ENCODE measurements around the gene PDE4B.

Gene PDE4B

GRCh38 chr1:66043186-66043585, 250.5 kb downstream of the PDE4B start:
- Histone ChIP-seq H2AFZ (ENCODE audit: low read depth) (no peak overlapping the region), H3K4me2 (no peak overlapping the region), H3K9ac (no peak overlapping the region), H3K36me3 (ENCODE audit: insufficient read depth) (no peaks in the 10 kb centered on the region), H3K79me2 (ENCODE audit: insufficient read depth, low read depth) (no peaks in the 10 kb centered on the region), H3K27ac (no peak overlapping the region), H4K20me1 (ENCODE audit: insufficient read depth) (no peaks in the 10 kb centered on the region), H3K27me3 (ENCODE audit: insufficient read depth, low read depth) (no peaks in the 10 kb centered on the region), H3K4me1 (ENCODE audit: low read depth, poor library complexity, severe bottlenecking) (no peaks in the 10 kb centered on the region), H3K4me3 (IDR thresholded peaks at IDR 0.05; ENCODE audit: insufficient read depth, low read depth, low read length) (no peak overlapping the region)
- TF ChIP-seq, protein P1, sequence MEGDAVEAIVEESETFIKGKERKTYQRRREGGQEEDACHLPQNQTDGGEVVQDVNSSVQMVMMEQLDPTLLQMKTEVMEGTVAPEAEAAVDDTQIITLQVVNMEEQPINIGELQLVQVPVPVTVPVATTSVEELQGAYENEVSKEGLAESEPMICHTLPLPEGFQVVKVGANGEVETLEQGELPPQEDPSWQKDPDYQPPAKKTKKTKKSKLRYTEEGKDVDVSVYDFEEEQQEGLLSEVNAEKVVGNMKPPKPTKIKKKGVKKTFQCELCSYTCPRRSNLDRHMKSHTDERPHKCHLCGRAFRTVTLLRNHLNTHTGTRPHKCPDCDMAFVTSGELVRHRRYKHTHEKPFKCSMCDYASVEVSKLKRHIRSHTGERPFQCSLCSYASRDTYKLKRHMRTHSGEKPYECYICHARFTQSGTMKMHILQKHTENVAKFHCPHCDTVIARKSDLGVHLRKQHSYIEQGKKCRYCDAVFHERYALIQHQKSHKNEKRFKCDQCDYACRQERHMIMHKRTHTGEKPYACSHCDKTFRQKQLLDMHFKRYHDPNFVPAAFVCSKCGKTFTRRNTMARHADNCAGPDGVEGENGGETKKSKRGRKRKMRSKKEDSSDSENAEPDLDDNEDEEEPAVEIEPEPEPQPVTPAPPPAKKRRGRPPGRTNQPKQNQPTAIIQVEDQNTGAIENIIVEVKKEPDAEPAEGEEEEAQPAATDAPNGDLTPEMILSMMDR (conservative IDR thresholded peaks at IDR 0.05; ENCODE audit: low read depth, low read length), result no peak

DNA sequence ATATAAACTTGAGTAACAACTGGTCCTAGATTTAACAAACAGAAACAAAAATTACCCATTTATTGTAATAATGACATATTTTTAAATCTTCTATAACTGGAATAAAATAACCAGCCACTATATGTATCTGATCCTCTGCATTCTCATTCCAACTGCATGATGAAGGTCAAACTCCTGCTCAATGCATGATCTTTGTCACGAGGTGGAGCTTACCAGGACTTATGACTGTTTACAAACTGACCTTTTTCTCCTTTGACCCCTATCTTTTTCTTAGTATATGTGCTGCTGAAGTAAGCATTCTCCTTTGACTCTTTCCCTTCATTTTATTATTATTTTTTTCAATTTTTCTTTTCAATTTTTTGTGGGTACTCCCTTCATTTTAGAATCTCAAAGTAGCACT, 252.2 kb downstream of the PDE4B start:
- Histone ChIP-seq H4K20me1 (ENCODE audit: insufficient read depth) (no peaks in the 10 kb centered on the region), H3K79me2 (ENCODE audit: insufficient read depth, low read depth) (no peaks in the 10 kb centered on the region), H3K27ac (no peak overlapping the region), H3K9ac (no peak overlapping the region), H3K4me3 (IDR thresholded peaks at IDR 0.05; ENCODE audit: insufficient read depth, low read depth, low read length) (no peak overlapping the region), H3K4me1 (ENCODE audit: low read depth, poor library complexity, severe bottlenecking) (no peaks in the 10 kb centered on the region), H3K4me2 (no peak overlapping the region), H2AFZ (ENCODE audit: low read depth) (no peak overlapping the region), H3K36me3 (ENCODE audit: insufficient read depth) (no peaks in the 10 kb centered on the region), H3K27me3 (ENCODE audit: insufficient read depth, low read depth) (no peaks in the 10 kb centered on the region)
- TF ChIP-seq, protein P1 (conservative IDR thresholded peaks at IDR 0.05; ENCODE audit: low read depth, low read length), result no peak

- Histone ChIP-seq H3K4me1 (ENCODE audit: low read depth, poor library complexity, severe bottlenecking) (no peaks in the 10 kb centered on the region), H3K27ac (no peak overlapping the region), H3K4me3 (IDR thresholded peaks at IDR 0.05; ENCODE audit: insufficient read depth, low read depth, low read length) (no peak overlapping the region), H3K4me2 (no peak overlapping the region), H4K20me1 (ENCODE audit: insufficient read depth) (no peaks in the 10 kb centered on the region), H3K36me3 (ENCODE audit: insufficient read depth) (no peaks in the 10 kb centered on the region), H3K9ac (no peak overlapping the region), H3K79me2 (ENCODE audit: insufficient read depth, low read depth) (no peaks in the 10 kb centered on the region), H3K27me3 (ENCODE audit: insufficient read depth, low read depth) (no peaks in the 10 kb centered on the region), H2AFZ (ENCODE audit: low read depth) (no peak overlapping the region)
- TF ChIP-seq, protein P1 (conservative IDR thresholded peaks at IDR 0.05; ENCODE audit: low read depth, low read length), result no peak
Observed at GRCh38 chr1:66046415-66046814, 253.7 kb downstream of the PDE4B start.

DNA sequence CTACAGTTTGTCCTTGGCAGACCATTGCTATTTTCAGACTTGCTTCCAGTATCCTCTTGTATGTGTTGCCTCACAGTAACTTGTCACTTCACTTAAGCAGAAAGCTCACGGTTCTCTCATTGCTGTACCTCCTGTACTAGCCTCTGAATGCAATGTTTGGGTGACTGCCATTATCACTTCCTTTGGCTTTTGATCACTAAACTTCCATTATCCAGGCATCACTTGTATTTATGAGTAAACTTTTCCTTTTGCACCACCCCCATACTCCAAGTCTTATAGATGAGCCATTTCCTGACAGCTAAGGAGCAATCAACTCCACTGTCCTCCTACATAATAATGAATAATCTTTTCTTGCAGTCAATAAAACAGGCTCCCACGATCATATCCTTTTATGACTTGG, 255.3 kb downstream of the PDE4B start:
- no peak overlapping the region for H3K4me2 ChIP-seq
- H3K4me1 ChIP-seq (ENCODE audit: low read depth, poor library complexity, severe bottlenecking), result no peaks in the 10 kb centered on the region
- H2AFZ ChIP-seq (ENCODE audit: low read depth), result no peak overlapping the region
- H3K36me3 ChIP-seq (ENCODE audit: insufficient read depth), result no peaks in the 10 kb centered on the region
- H3K4me3 ChIP-seq (IDR thresholded peaks at IDR 0.05; ENCODE audit: insufficient read depth, low read depth, low read length), result no peak overlapping the region
- no peaks in the 10 kb centered on the region for H3K79me2 ChIP-seq (ENCODE audit: insufficient read depth, low read depth)
- H3K27ac ChIP-seq, result no peak overlapping the region
- no peak overlapping the region for H3K9ac ChIP-seq
- no peaks in the 10 kb centered on the region for H3K27me3 ChIP-seq (ENCODE audit: insufficient read depth, low read depth)
- TF ChIP-seq, protein P1 (conservative IDR thresholded peaks at IDR 0.05; ENCODE audit: low read depth, low read length), result no peak
- H4K20me1 ChIP-seq (ENCODE audit: insufficient read depth), result no peaks in the 10 kb centered on the region

Measured in KMS-11 (cell line).